Retinal pigment epithelial cell (primary cell): ENCODE results near the gene ENTR1.

Experiments
- DNase-seq: peaks from one replicate; pipeline ENCODE4 v3.0.0-alpha.2; 2010; ENCODE audit warnings: low read depth
- H3K4me3 ChIP-seq: 2 replicates; pipeline ENCODE4 v1.5.1; 2011; ENCODE audit warnings: mild to moderate bottlenecking, low read length, control low read depth, moderate library complexity
- CTCF ChIP-seq: conservative IDR thresholded peaks from 2 replicates; pipeline ENCODE4 v1.5.1; 2011; ENCODE audit warnings: low read depth, low read length, control low read depth, inconsistent platforms

Gene ENTR1

DNA sequence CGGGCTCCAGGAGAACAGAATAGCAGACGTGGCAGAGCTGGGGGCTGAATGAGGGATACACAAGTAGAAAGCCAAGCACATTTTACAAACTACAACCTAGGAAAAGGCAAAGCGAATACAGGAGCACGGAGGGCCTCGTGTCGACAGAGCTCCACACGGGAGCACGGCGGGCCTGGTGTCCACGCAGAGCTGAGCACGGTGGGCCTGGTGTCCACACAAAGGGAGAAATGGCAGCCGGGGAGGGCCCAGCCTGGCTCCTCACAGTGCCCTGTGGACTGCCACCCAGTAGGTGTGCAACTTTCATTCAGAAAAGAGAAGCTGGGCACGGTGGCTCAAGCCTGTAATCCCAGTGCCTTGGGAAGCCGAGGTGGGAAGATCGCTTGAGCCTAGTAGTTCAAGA, 32.7 kb upstream of the ENTR1 start:
- no peak for TF ChIP-seq CTCF
- DNase-seq: no peak
- H3K4me3 ChIP-seq: no peak overlapping the region

GRCh38 chr9:136442265-136442664, 31.9 kb upstream of the ENTR1 start:
- TF ChIP-seq CTCF: no peak
- no peak overlapping the region for H3K4me3 ChIP-seq
- DNase-seq: no peak

DNA sequence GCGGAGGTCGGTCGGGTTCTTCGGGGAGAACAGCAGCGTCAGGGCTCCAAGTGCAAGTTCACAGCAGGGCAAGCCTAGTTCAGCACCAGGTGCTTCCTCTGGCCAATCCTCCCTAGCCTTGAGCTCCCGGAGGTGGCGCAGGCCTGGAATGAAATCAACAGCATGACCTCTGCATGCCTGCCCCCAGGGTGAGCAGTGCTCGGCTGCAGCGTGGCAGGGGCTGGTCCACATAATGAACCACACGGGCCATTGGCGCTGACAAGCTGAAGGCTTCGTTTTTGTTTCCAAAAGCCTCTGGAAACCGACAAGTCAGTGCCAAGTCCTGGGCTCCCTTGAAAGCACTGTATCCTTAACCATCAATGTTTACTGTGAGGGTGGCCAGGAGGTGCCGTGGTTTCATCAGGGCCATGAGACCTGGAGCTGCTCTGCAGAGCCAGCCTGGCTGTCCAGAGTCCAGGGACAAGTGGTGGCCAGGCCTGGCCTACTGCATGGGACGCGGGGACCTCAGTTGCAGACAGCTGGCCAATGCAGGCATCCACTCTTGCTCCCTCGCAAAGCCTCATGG, 31.3 kb upstream of the ENTR1 start:
- no peak for TF ChIP-seq CTCF
- no peak overlapping the region for H3K4me3 ChIP-seq
- no peak for DNase-seq

GRCh38 chr9:136441191-136441680, 30.8 kb upstream of the ENTR1 start:
- H3K4me3 ChIP-seq: no peak overlapping the region
- DNase-seq: no peak
- no peak for TF ChIP-seq CTCF

- DNase-seq: no peak
- H3K4me3 ChIP-seq: peak within 1 kb of the TSS; percentile 68
- TF ChIP-seq CTCF: peak; percentile 48
Measured at GRCh38 chr9:136439481-136440408, 29.3 kb upstream of the ENTR1 start, which contains the start of gene INPP5E. TSS of gene INPP5E (minus strand) at chr9:136439845. CDS start at chr9:136439419, 426 bp downstream.

DNA sequence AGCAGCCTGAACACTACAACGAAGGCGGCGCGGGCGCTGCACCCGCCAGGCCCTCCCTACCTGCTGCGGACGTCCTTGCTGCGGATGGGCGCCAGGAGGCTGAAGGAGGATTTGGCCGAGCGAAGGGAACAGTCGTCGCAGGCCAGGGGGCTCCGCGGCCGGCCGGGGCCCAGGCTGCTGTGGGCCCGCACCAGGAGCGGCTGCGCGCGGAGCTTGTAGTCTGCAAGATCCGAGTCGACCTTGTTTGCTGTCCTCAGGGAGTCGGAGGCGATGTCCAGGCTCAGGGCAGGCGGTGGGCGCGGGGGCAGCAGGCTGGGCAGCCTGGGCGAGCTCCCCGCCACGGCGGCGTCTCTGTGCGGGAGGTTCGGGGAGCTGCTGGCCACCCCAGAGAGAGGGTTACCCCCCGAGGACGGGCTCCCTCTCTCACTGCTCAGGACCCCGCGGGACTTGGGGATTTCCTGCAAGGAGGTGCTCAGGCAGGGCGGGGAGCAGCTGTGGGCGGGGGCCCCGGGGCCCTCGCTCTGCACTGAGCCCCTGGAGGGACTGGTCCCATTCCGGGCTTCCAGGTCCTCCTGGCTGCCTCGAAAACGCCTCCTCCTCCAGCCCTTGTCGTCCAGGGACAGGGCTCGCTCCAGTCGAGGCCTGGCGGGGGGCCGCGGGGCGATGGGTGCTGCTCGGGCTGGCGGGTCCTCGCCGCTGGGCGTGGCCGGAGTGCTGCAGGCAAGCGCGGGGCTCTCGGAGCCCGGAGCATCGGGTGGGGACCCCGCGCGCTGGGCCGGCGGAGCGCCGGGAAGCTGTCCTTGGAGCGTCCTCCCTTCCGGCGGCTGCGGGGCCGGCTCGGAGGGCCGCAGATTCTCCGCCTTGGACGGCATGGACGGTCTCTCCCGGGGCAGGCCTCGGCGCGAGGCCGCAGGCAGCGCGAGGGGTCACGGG, 28.4 kb upstream of the ENTR1 start:
- TF ChIP-seq CTCF: no peak

More for the DNA sequence above, 28.4 kb upstream of the ENTR1 start:
- no peak for DNase-seq
- H3K4me3 ChIP-seq: peak overlapping the region; percentile 68
